HG03342 (cell line): ENCODE results near the gene PLA2G4D.

ENCODE experiments used
- ATAC-seq: cut with Tn5 transposase; IDR thresholded peaks from one replicate; pipeline ENCODE4 v1.9.1; 2021; ENCODE audit warnings: mild to moderate bottlenecking, moderate library complexity; ENCODE audit not compliant: unreplicated experiment

The PLA2G4D gene

DNA sequence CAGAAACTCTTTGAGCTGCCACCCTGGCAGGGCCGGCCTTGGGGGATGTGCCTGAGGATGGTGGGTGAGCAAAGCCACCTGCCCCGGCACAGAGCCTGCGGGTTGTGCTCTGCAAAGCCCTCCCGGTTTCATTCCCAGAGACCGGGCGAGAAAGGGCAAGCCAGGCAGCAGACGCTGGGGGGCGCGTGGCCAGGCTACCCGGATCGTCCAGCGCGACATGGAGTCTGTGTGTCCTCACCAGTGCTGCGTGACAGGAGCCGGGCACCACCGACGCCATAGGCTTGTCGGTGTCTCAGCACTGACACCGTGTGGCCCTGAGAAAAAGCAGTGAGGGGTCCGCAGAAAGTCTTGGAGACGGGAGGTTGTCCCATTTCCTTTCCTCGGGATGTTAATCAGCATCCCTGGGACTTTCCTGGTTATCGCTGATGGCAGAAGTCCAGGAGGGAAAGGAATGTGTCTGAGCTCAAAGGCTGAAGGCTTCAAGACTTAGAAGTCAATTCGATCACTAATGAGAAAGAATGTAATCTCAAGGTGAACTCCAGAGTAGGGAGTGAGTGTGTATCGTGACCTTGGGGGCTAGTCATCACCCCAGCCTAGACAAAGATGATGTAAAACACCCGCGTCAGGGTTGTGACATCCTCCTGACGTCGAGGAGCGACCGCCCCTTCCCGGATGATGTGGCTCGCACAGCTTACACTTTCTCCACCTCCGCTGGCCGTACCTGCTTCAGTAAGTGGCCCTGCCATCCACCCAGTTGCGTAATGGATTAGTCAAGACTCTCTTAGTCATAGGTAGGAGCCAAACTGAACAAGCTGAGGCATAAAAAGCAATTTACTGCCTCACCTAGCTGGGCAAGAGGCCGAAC is 37.2 kb downstream of the PLA2G4D start:
- no peak for ATAC-seq

DNA sequence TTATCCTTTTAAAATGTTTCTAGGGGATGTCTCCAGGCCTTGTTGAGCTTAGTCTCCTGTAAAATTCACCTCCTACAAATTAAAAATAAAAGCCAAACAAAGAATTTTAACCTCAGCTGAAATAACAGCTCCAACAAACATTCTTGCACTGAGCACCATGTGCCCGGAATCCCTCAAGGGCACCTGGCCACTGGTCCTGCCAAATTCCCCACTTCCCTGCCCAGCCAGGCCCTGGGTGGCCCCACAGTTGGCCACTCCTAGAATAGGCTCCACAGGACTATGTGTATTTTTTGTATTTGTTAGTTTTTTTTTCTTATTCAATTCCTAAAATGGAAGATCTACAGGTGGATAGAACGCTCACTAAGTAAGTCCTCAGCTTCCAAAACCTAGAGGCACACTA is 40.4 kb downstream of the PLA2G4D start:
- ATAC-seq = no peak

DNA sequence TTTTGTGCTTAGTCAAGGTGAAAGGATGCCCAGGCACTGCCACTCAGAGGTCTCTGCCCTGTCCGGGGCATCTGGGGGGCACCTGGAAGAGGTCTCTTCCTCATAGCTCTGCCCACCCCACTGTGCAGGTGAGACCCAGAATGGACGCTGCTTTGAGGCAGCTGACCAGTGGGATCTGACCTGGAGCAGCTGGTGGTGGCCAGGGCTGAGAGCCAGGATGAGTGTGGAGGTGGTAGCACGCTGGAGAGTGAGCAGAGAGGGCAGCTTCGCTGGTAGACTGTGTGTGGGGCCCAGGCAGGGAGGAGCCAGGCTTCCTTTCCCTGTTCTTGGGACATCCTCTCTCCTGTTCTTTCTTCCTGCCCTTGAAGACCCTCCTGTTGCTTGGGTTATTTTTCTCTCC is 41.4 kb downstream of the PLA2G4D start:
- ATAC-seq = no peak

DNA sequence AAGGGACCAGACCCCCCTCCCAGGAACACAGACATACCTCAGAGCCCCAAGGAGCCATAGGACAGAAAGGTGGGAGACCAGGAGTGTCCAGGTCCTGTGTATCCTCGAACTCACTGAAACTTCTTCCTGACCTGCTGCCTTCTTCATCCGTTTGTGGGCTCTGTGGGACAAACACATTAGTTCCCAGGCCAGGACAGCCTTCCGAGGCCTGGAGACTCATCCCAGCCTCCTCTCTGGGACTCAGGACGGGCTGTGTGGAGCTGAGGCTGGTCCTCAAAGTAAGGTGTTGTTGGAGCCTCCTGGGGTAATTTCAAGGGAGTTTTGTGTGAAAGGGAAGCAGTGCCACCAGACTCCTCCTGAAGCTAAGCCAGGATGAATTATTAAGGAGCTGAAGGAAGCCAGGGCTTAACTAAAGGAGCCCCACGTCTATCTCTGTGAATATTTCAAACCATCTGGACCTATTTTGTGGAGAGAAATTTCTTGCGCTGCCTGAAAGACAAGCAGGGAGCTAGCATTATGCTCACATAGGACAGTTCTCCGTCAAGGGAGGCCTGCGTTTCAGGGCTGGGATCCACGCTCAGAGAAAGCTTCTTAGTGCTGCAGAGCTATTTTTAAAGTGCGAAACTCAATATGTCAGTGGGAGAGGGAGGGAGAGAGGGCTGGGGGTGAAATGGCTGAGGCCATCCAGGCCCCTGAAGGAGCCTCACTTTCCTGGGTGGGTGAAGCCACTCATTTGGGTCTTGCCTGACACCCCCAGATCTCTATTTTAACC is 43.7 kb downstream of the PLA2G4D start:
- no peak for ATAC-seq

DNA sequence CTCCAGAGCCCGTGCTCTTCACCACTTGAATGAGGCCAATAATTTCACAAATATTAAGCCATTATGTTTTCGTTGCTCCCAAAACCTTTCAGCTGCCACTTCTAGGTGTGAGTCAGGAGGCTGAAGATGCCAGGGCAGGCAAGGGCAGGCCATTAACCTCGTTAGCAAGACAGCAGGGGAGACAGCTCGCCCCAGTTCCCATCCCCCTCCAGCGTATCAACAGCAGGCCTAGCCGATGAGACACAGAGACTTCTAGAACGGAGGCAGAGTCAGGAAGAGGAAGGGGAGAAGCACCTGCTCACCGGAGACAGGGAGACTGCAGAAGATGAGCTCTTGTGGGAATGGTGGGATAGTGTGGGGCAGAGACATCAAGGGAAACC is 45.6 kb downstream of the PLA2G4D start:
- ATAC-seq = no peak

DNA sequence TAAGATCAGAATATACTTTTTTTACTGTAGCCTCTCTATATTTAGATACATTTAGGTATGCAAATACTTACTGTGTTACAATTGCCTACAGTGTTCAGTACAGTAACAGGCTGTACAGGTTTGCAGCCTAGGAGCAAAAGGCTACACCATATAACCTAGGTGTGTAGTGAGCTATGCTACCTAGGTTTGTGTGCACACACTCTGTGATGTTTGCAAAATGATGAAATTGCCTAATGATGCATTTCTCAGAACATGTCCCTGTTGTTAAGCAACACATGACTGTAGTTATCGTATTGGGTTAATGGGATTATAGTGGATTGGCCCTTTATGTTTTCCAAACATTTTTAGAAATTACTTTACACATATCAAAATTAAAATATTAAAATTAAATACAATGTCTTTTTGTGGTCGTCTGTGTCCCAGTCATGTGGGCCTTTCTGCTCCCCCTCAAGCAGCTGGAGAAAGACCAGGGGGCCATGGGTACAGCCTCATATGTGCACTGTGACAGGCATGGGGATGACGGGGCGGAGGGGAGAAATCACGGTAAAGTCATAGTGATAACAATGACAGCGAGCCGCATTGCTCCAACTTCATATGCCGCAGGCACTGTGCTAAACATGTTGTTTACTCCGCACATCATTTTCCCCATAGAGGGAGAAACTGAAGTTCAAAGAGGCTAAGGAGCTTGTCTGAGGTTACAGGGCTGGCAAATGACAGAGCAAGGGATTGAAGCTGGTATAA is 46.1 kb downstream of the PLA2G4D start:
- no peak for ATAC-seq

DNA sequence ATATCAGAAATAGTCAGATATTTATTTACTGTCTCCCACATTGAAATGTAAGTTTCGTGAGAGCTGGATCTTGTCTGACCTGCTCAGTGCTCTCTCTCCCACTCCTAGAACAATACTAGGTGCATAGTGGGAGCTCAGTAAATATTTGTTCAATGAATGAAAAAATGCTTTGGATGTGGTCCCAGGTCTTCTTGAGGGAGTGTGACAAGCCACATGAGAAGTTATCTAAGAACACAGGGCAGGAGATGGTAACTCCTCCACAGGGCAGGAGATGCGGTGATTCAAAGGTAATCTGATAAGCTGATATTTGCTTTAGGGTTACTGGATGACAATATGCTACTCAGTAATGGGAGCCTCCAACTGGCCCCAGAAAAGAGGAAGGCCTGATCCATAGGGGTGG is 47.8 kb downstream of the PLA2G4D start:
- ATAC-seq = no peak

DNA sequence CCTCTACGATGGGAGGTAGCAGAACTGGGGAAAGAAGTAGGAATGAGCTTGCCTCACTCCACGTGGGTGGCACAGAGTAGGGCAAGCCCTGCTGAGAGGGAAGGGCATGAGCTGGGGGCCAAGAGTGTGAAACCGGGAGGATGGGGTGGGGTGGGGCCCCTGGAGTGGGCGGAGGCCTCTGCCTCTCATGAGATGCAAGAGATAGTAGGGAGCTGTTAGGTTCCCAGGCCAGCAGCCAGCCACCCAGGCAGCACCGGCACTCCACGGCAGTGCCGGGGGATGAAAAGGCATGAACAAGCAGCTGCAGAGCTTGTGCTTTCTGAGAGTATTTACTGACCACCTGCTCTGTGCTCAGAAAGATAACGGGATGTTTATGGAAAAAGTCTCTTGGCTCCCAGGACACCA is 49.1 kb downstream of the PLA2G4D start:
- no peak for ATAC-seq

DNA sequence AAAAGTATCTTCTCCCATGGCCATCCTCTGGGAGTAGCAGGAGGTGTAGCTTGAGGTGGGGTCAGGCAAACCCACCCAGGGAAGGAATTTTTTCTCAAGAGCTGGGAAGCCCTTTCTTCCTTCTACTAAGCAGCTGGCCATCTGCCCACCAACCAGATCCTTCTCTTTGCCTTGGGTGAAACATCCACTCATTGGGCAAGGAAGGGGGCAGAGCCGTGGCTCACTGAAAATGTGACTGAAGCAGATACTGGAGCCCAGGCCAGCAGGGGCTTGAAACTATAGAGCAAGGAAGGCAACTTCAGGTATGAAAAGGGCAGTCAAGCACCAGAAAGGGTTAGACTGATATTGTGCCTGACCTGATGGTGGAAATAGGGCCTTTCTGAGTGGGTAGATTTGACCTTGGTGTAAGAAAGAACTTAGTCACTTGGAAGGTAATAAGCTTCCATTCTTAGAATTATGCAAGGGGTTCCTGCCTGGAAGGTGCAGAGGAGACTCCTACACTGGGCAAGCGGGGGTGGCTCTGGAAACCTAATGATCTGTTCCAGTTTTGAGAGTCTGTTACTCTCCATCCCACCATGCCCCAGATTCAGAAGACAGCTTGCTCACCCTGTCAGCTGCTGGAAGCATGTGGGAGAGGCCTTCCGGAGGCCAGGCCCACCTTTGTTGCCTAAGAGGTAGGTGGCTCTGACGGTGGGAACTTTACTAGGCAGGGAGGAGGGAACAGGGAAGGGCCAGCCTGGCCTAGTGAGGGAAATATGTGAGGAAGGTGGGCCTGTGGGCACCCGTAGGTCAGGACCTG is 51.6 kb downstream of the PLA2G4D start:
- ATAC-seq = no peak

DNA sequence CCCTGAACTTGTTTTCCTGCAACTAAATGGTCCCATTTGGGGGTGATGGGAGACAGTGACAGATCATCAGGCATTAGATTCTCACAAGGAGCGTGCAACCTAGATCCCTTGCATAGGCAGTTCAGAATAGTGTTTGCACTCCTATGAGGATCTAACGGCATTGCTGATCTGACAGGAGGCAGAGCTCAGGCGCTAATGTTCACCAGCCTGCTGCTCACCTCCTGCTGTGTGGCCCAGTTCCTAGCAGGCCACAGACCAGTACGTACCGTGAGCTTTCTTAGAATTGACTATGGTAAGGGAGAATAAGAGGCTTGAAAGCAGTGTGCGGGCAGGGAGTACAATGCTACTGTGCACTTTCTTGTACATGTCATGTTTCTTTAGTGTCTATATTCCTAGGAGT is 56.0 kb downstream of the PLA2G4D start:
- ATAC-seq = no peak

DNA sequence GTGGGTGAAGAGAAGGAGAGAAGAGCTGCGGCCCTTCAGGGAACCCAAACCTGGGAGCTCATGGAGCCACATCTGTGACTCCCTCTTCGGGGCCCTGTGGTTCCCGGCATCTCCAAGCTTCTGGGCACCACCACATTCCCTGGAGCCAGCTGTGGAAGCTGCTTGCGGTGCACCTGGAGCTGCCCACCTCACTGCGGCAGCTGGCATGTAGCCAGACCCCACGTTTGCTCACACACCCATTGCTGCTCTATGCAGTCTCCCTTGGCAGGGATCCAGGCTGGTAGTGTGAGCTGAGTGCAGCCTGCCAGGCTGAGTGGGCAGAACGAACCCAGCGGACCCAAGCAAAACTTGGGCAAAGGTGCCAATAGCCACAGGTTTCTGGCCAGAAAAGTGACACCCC is 56.7 kb downstream of the PLA2G4D start:
- ATAC-seq = no peak

DNA sequence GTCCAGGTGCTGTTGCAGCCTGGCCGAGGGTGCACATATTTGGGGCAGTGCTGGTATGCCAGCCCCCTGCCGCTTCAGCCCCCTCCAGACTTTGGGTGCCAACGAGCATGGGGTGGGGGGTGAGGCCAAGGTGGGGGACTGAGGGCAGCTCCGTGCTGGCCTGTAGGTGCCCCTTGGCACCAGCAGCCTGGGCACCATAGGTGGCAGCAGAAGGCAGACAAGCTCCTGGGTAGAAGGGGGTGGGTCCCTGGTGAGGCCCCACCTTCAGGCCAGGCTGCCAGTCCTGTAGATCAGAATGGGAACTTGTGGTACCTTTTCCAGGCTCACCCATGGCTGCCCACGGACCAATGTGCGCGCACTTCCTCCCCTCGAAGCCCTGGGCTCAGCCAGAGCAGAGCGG is 57.4 kb downstream of the PLA2G4D start:
- ATAC-seq = no peak

DNA sequence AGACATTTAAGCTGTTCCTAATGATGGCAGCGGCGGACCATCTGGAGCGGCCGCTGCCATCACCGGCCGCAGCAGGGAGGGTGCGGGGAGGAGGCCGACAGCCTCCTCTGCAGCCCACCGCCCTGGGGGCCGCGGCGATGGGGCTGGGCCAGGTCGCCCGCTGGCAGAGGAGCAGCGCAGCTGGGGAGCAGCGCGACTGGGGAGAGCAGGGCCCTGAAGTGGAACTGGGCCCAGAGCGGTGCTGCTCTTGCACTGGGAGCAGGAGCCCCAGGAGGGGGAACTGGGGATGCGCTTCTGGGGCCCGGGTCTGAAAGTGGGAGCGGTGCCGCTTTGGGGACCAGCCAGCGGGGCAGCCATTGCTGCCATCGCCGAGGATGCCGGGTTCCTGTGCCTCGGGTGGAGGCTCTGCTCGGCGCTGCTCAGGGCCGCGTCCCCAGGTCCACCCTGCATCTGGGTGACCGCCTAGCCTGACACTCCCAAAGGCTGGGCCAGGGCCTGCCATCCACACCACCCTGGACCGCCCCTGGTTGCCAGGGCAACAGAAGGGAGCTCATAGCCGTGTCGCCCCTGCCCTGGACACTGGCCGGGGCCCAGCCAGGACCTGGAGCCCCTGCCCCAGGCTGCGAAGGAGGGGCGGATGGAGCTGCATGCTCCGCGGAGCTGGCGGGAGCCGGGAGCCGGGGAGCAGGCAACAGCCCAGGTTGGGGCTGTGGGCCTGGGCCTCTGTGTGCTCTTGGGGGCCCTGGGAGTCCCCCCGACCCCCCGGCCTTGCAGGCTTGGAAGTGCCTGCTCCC is 58.1 kb downstream of the PLA2G4D start:
- no peak for ATAC-seq

DNA sequence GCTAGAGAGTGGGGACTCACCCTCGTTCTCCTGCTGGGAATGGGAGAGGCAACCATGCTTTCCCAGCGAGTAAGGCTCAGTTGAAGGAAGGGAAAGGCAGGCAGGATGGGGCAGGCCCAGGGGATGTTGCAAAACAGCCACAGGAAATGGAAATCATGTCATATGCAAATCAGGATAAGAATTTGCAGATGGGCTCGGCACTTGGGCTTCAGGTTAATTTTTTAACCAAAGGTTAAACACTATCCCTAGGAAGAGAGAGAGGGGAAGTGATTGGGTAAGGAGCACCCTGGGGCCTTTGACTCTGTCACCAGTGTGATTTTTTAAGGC is 59.0 kb downstream of the PLA2G4D start:
- peak; percentile 75 for ATAC-seq

DNA sequence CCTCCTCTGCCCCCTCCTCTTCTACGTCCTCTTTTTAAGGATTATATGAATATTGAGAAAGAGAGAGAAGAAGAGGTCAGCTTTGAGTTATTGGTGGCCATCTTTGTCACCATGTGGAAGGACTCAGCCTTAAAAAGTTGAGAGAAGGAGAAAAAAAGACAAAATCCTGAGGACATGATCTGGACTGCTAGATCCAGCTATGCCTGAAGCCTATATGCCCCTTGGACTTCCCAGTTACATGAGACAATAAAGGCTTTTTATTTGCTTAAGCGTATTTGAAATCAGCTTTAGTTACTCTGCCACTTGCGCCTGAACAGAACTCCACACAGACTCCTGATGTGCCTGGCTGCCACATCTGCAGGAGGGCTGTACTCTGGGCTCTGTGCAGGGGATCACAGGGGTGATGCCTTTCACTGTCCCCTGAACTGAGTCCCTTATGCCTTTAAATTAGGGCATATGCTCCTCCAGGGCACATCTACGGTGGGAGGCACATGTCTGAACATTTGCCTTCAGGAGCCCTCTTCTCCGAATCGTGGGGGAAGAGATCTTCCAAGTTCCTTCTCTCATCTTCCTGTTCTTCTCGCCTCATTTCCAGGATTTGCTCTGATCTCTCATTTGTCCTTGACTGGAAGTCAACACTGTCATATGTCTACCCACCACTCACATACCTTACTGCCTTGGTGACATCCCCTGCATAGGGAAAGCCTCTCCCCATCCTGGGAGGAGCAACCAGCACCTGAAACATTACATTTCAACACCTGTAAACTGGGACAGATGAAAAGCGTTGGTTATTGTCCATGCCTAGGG is 59.5 kb downstream of the PLA2G4D start:
- no peak for ATAC-seq

DNA sequence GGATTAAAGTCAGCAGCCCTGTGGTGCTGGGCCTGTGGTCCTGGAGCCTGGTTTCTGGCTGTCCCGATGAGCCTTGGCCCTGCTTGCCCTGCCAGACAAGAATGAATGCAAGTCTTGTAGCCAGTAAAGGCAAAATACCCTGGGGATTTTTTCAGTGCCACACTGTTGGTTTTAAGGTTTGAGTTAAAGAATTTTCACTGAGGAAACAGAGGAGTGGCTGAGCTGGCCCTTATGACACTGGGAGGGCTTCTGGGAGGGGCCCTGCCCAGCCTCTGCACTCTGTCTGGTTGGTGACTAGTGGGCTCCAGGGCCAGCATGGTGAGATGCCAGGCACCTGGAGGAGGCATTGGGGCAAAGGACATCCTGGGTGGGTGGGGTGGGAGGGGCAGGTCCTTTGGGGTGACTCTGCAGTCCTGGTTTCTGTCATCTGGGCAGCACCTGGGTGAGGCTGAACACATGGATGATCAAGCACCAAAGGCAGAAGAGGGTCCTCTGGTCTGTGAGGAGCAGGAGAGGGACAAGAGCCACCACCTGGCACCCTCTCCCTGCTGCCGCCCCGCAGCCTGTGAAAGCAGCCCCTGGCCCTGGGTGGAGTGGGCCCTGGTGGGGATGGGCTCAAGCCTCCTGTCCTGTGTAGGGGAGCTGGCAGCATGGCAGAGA is 61.0 kb downstream of the PLA2G4D start:
- no peak for ATAC-seq

DNA sequence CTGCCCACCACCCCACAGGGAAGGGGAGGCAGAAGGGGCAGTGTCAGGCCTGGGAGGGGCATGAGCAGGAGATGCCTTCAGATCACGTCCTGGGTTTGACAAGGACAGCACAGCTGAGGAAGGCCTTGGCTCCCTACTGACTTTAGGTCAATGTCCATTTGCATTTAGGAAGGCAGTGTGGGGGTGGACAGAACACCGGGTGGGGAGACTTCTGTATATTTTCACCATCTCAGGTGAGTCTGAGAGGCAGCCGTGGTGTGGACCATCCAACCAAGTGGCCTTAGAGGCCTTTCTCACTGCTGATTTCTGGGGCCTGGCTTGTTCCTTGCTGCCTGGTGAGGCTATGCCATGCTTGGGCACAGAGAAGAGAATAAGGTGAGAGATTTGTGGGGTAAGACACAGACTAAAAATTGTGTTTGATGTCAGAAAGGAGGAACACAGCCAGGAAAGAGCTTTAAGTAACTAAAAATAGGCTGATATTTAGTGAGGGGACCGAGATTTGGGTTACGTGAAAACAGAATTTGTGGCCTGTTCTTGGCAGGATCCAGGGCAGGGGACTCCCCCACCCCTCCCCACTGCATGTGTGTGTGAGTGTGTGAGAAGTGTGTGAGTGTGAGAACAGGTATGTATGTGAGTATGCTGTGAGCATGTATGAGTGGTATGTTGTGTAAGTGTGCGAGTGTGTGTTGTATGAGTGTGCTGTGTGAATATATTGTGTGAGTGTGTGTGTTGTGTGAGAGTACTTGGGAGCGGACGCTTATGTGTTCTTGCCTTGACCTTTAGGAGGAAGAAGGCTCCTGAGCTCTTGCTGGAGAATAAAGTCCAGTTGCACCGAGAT is 61.8 kb downstream of the PLA2G4D start:
- no peak for ATAC-seq
